Measurements from ENCODE around the gene MINDY4.

DNA sequence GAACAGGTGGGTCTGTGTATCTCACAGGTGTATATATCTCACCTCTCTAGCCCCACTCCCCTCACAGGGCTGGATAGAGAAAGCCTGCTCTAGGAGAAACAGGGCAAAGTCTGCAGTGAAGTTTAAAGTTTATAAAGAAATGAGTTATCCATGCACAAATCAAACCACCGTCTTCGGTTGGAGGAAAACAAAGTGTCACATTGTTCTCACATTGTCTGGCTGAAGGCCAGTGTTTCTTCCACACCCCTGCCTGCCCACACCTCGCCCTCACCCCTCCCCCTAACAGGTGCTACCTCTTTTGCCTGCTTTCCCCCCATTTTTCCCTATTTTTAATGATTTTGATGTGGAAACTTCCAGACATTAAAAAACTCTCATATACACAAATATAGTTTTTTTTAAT is 166.2 kb downstream of the MINDY4 start:
- TF ChIP-seq CTCF (conservative IDR thresholded peaks at IDR 0.05 in 1 of 2, IDR thresholded peaks at IDR 0.05 in 1 of 2; ENCODE audit: low read depth in 1 of 2, low read length in 2 of 2) (no peak), EZH2 (IDR thresholded peaks at IDR 0.05; ENCODE audit: low read length, missing control alignments) (no peak)
